ENCODE data around the gene SLC11A1. TPM values are rescaled to one million over a fixed set of nuclear protein-coding genes. Genes with fewer than 3 reads are reported as not detected.

The SLC11A1 gene
- total and polyA plus RNA-seq, 2 donors (not counting 1 experiment from before 2014, with no cell fraction given): 6.5 to 65.3 TPM

GRCh38 chr2:218419630-218420216, 37.6 kb downstream of the SLC11A1 start:
- Histone ChIP-seq H3K27me3 (replicated peaks in 1 of 4; ENCODE audit: control extremely low read depth in 1 of 4, control insufficient read depth in 3 of 4, insufficient read depth in 4 of 4, low read length in 3 of 4) (no peaks in the 10 kb centered on the region), H3K4me1 (ENCODE audit: control insufficient read depth in 2 of 2, insufficient read depth in 2 of 2, low read length in 2 of 2) (no peaks in the 10 kb centered on the region), H3K4me2 (replicated peaks; ENCODE audit: low read depth, low read length, poor library complexity, severe bottlenecking) (no peak overlapping the region), H3K27ac (ENCODE audit: low read length in 2 of 2) (no peak overlapping the region), H3K36me3 (replicated peaks in 1 of 2; ENCODE audit: control extremely low read depth in 1 of 2, control insufficient read depth in 1 of 2, extremely low read depth in 1 of 2, insufficient read depth in 2 of 2, low read length in 1 of 2) (no peaks in the 10 kb centered on the region), H3K4me3 (ENCODE audit: control extremely low read depth in 1 of 5, extremely low read depth in 1 of 5, insufficient read depth in 1 of 5, low read depth in 2 of 5, low read length in 4 of 5) (no peak overlapping the region), H3K9me3 (ENCODE audit: control extremely low read depth in 1 of 3, control insufficient read depth in 2 of 3, insufficient read depth in 1 of 3, low read length in 2 of 3) (no peaks in the 10 kb centered on the region), H2AFZ (ENCODE audit: insufficient read depth, low read depth, low read length, poor library complexity, severe bottlenecking) (no peak overlapping the region), H4K20me1 (ENCODE audit: control insufficient read depth, insufficient read depth, low read length, poor library complexity, severe bottlenecking) (no peaks in the 10 kb centered on the region), H3K79me2 (ENCODE audit: control insufficient read depth, insufficient read depth, low read length) (no peaks in the 10 kb centered on the region), H3K9ac (ENCODE audit: low read length) (no peak overlapping the region)
- ATAC-seq (ENCODE audit: low read depth) (no peak), DNase-seq (no peak)
- TF ChIP-seq EZH2 (IDR thresholded peaks at IDR 0.05; ENCODE audit: borderline replicate concordance, insufficient read depth, low read depth, low read length, poor library complexity, severe bottlenecking) (no peak), CTCF (IDR thresholded peaks at IDR 0.05) (no peak)
- 95% methylated on average over 2 of the region's 7 CpGs for WGBS (ENCODE audit: insufficient coverage)
- CTCF ChIA-PET: no interaction called here
- intact Hi-C loops (cut with micrococcal nuclease): no loop called here
- no peaks in the 10 kb centered on the region for H3K27me3 Mint-ChIP-seq
- H3K9me3 Mint-ChIP-seq (ENCODE audit: insufficient read depth): no peaks in the 10 kb centered on the region
- H3K4me3 Mint-ChIP-seq: no peak overlapping the region
- POLR2A ChIA-PET: interaction anchor here (0.7 kb wide), 1 partner anchor 10 kb away, joined by 3 read pairs; no protein-coding TSS in a partner anchor
- H3K4me1 Mint-ChIP-seq: no peaks in the 10 kb centered on the region
- no peak overlapping the region for H3K27ac Mint-ChIP-seq

GRCh38 chr2:218421027-218421426, 39.0 kb downstream of the SLC11A1 start:
- H3K4me3 ChIP-seq (ENCODE audit: control extremely low read depth in 1 of 5, extremely low read depth in 1 of 5, insufficient read depth in 1 of 5, low read depth in 2 of 5, low read length in 4 of 5): no peak overlapping the region
- no peaks in the 10 kb centered on the region for H3K36me3 ChIP-seq (replicated peaks in 1 of 2; ENCODE audit: control extremely low read depth in 1 of 2, control insufficient read depth in 1 of 2, extremely low read depth in 1 of 2, insufficient read depth in 2 of 2, low read length in 1 of 2)
- no peak for TF ChIP-seq EZH2 (IDR thresholded peaks at IDR 0.05; ENCODE audit: borderline replicate concordance, insufficient read depth, low read depth, low read length, poor library complexity, severe bottlenecking)
- TF ChIP-seq CTCF (IDR thresholded peaks at IDR 0.05): no peak
- ATAC-seq (ENCODE audit: low read depth): no peak
- DNase-seq: no peak
- Mint-ChIP-seq H3K27me3 (no peaks in the 10 kb centered on the region), H3K27ac (no peak overlapping the region), H3K4me3 (no peak overlapping the region), H3K9me3 (ENCODE audit: insufficient read depth) (no peaks in the 10 kb centered on the region), H3K4me1 (no peaks in the 10 kb centered on the region)
- no peaks in the 10 kb centered on the region for H4K20me1 ChIP-seq (ENCODE audit: control insufficient read depth, insufficient read depth, low read length, poor library complexity, severe bottlenecking)
- no peaks in the 10 kb centered on the region for H3K9me3 ChIP-seq (ENCODE audit: control extremely low read depth in 1 of 3, control insufficient read depth in 2 of 3, insufficient read depth in 1 of 3, low read length in 2 of 3)
- ChIA-PET POLR2A (no interaction called here), CTCF (no interaction called here)
- 86% methylated on average over 2 of the region's 2 CpGs for WGBS (ENCODE audit: insufficient coverage)
- H3K9ac ChIP-seq (ENCODE audit: low read length): no peak overlapping the region
- H2AFZ ChIP-seq (ENCODE audit: insufficient read depth, low read depth, low read length, poor library complexity, severe bottlenecking): no peak overlapping the region
- no peaks in the 10 kb centered on the region for H3K27me3 ChIP-seq (replicated peaks in 1 of 4; ENCODE audit: control extremely low read depth in 1 of 4, control insufficient read depth in 3 of 4, insufficient read depth in 4 of 4, low read length in 3 of 4)
- H3K4me1 ChIP-seq (ENCODE audit: control insufficient read depth in 2 of 2, insufficient read depth in 2 of 2, low read length in 2 of 2): no peaks in the 10 kb centered on the region
- intact Hi-C loops (cut with micrococcal nuclease): no loop called here
- H3K79me2 ChIP-seq (ENCODE audit: control insufficient read depth, insufficient read depth, low read length): no peaks in the 10 kb centered on the region
- H3K27ac ChIP-seq (ENCODE audit: low read length in 2 of 2): no peak overlapping the region
- no peak overlapping the region for H3K4me2 ChIP-seq (replicated peaks; ENCODE audit: low read depth, low read length, poor library complexity, severe bottlenecking)

All from B cell (primary cell).